Occipital lobe (tissue), 2 donors: ENCODE results near the gene GPSM1. TPM values are rescaled to one million over a fixed set of nuclear protein-coding genes. Genes with fewer than 3 reads are reported as not detected.

Experiments
- DNase-seq: peaks from one replicate; lab custom pipeline; 2025; lab: John Stamatoyannopoulos, UW
- total RNA-seq: library from RNA; depleted of rRNA; stranded (reverse); fragments of >200 nt; gene quantifications from one replicate; pipeline ENCODE4 v1.2.3, GENCODE V29; 2014

Gene GPSM1
- 73.6 TPM for total RNA-seq

- DNase-seq = no peak
Measured at GRCh38 chr9:136327304-136327974, at the start of gene GPSM1. Gene GPSM1, plus strand, starts transcription at chr9:136327539. Its CDS starts 157 bp downstream, at chr9:136327696.

GRCh38 chr9:136277746-136278145 lies 49.6 kb upstream of the GPSM1 start:
- DNase-seq = no peak

DNA sequence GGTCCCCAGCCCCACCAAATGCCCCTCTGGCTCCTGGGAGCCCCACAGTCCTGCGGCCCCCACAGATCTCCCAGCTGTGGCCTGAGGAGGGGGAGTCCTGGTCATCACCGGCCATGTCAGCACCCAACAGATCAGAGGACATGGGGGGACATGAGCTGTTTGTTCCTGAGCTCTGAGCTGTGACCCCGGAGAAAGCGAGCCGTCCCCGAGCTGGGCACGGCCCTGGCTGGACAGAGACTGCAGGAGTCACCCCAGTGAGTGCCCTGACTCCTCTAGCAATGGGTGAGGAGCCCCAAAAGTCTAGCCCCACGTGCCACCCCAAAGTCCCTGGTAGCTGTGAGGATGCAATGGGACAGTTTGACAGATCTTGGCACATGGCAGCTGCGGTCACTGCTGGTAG lies 49.1 kb upstream of the GPSM1 start:
- DNase-seq = no peak

DNA sequence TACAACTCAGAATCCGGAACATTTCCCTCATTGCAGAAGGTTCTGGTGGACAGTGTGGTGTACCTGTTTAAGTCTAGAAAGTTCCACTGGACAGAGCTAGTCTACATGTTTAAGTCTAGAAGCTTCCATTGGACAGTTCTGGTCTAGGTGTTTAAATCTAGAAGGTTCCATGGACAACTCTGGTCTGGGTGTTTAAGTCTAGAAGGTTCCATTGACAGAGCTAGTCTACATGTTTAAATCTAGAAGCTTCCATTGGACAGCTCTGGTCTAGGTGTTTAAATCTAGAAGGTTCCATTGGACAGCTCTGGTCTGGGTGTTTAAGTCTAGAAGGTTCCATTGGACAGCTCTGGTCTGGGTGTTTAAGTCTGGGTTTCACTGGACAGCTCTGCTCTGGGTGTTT lies 48.4 kb upstream of the GPSM1 start:
- DNase-seq = no peak

GRCh38 chr9:136279471-136279870 lies 47.9 kb upstream of the GPSM1 start:
- DNase-seq = no peak

- DNase-seq = no peak
Measured at GRCh38 chr9:136280535-136281315, 46.6 kb upstream of the GPSM1 start.

GRCh38 chr9:136281421-136282271 lies 45.7 kb upstream of the GPSM1 start:
- DNase-seq = no peak

- no peak for DNase-seq
Measured at GRCh38 chr9:136282272-136282861, 45.0 kb upstream of the GPSM1 start.

DNA sequence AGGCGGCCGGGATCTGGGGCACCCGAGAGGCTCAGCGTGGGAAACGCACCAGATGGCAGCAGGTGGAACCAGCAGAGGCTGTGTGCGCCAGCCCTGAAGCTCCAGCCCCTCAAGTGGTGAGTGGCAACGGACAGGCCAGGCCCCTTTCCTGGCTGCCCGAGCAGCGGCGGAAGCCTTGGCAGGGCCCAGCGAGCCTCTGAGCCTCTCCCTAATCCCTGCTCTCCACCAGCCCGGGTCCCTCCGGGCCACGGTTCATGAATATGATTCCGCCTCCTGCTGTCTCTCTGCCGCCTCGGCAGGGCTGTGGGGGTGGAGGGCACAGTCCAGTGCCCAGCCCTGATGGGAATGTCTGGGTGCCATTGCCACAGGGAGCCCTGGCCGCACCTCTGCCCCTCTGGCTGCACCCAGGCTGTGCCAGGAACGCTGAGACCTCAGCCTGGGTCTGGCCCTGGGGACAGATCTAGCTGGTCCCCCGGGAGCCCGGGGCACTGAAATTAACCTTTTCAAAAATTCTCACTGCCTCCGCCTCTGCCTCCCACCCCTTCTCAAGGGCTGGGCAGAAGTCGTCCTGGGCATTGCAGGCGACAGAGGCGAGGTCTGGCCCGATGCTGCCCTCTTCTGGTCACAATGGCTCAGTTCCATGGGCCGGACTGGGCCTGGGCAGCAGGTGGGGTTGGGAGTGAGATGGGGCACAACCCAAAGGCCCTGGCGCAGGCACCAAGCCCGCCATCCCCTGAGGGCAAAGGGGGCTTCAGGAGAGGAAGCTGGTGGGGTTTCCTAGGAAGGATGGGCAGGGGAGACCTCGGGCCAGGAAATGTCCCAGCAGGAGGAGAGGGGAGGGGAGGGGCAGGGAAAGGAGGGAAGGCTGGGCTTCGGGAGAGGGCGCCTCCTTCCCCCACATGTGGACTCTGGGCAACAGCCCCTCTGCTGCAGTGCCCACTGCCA lies 43.8 kb upstream of the GPSM1 start:
- peak; percentile 71 for DNase-seq

GRCh38 chr9:136284311-136284710 lies 43.0 kb upstream of the GPSM1 start:
- DNase-seq = no peak

DNA sequence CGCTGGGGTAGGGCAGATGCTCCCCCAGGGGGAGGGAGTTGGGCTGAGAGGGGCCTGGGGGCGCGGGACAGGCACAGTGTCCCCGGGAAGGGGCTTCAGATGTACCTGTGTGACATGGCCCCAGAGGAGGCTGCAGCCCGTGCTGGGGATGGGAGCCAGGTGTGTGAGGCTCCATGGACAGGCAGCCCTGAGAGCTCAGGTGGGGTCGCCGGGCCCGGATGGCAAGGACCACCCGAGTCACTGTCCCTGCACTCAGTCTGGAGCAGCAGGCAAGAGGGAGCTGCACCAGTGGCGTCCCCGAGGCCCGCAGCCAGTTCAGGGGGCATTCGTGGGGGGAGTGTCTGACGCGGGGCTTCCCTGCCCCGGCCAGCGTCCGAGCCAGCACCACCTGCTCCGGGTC lies 42.4 kb upstream of the GPSM1 start:
- no peak for DNase-seq

- DNase-seq = no peak
Measured at GRCh38 chr9:136285501-136286358, 41.6 kb upstream of the GPSM1 start.

DNA sequence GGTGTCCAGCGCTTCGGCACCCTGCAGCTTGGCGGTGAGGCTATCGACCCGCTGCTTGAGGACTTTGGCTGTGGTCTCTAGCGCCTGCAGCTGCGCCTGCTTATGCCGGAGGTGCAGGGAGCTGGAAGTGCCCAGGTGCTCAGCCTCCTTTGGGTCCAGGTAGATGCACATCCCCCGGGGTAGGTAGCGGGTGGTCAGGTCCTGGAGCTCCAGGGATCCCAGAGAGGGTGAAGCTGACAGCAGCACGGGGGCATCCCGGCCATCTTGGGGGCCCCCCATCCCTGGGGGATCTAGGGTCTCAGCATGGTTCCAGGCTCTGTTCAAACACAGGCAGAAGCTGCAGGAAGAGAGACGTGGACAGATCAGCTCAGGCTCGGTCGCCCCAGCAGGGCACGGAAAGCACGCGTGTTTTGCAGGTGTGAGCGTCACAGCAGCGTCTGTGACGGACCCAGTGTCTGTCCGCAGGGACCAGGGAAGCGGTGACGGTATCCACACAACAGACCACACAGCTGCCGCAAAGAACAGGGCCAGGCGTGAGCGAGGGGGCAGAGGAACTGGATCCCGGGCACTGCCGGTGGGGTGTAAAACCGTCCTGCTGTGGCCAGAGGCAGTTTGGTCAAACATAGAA lies 40.9 kb upstream of the GPSM1 start:
- DNase-seq = no peak

DNA sequence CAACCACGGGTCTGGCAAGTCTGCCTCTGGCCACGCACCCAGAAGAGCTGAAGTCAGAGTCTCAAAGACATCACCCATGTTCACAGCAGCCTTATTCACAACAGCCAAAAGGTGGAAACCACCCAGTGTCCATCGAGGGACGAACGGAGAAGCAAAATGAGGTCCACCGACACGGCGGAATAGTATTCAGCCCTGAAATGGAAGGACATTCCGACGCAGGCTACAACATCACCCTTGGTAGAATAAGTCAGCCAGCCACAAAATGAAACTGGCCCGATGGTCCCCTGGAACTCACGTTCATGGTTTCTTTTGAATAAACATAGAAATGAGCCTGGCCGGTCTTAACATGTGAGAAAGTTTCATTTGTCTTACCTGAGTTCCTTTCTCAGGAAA lies 40.4 kb upstream of the GPSM1 start:
- no peak for DNase-seq

GRCh38 chr9:136287960-136288753 lies 39.2 kb upstream of the GPSM1 start:
- DNase-seq = no peak

GRCh38 chr9:136289651-136290507 lies 37.5 kb upstream of the GPSM1 start:
- no peak for DNase-seq

DNA sequence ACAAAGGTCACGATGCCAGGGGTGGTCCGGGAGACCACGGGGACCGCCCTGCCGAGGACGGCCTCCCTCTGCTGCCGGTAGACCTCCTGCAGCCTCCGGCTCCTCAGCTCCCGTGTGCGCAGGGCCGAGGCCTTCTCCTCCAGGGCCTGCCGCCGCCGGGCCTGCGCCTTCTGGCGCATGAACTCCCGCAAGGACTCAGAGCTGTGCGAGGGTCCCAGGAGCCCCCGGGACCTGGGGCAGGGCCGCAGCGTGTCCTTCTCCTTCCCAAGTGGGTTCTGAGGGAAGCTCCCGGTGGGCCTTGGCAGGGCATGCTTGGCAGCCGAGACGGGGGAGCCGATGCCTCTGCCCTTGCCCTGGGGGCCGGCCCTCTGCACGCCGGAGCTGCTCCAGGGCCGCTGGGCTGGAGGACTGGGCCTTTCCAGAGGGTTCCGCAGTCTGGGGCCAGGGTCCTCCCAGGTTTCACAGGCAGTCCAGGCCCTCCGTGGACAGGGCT lies 36.8 kb upstream of the GPSM1 start:
- no peak for DNase-seq
